GM10266 (cell line): ENCODE results near the gene POU6F1.

Experiments
- DNase-seq: peaks from one replicate; pipeline ENCODE4 v3.0.0; 2012; ENCODE audit errors: extremely low spot score
- CTCF ChIP-seq: IDR thresholded peaks from 2 replicates; pipeline ENCODE4 v1.5.1; 2012; ENCODE audit warnings: mild to moderate bottlenecking, low read depth; ENCODE audit not compliant: control insufficient read depth, insufficient read depth; ENCODE audit errors: missing control alignments

Gene POU6F1

GRCh38 chr12:51152953-51153352 is 64.9 kb downstream of the POU6F1 start:
- no peak for DNase-seq
- TF ChIP-seq CTCF = no peak

GRCh38 chr12:51150777-51151176 is 67.1 kb downstream of the POU6F1 start:
- TF ChIP-seq CTCF = no peak
- DNase-seq = no peak

- no peak for TF ChIP-seq CTCF
- DNase-seq = no peak
Observed at GRCh38 chr12:51147309-51147708, 70.6 kb downstream of the POU6F1 start.

- TF ChIP-seq CTCF = no peak
- DNase-seq = no peak
Observed at GRCh38 chr12:51139292-51139844, 78.5 kb downstream of the POU6F1 start.
